CD4-positive, alpha-beta T cell treated with Interleukin-10 for 1 hour (primary cell): ENCODE results near the gene N4BP2L2.

Experiments
- DNase-seq: peaks from one replicate; pipeline ENCODE4 v3.0.0-alpha.2; 2020

N4BP2L2 gene

GRCh38 chr13:32528358-32528757, 10.2 kb downstream of the N4BP2L2 start:
- no peak for DNase-seq

- no peak for DNase-seq
Measured at GRCh38 chr13:32527151-32527550, 11.4 kb downstream of the N4BP2L2 start.

GRCh38 chr13:32525766-32526165, 12.8 kb downstream of the N4BP2L2 start:
- DNase-seq = no peak

- DNase-seq = no peak
Measured at GRCh38 chr13:32515246-32515645, 23.3 kb downstream of the N4BP2L2 start.

- DNase-seq = no peak
Measured at GRCh38 chr13:32511482-32511881, 27.1 kb downstream of the N4BP2L2 start.

- no peak for DNase-seq
Measured at GRCh38 chr13:32504876-32505275, 33.7 kb downstream of the N4BP2L2 start.

- no peak for DNase-seq
Measured at GRCh38 chr13:32504263-32504662, 34.3 kb downstream of the N4BP2L2 start.

- DNase-seq = no peak
Measured at GRCh38 chr13:32503727-32504126, 34.9 kb downstream of the N4BP2L2 start.

- DNase-seq = no peak
Measured at GRCh38 chr13:32501064-32501463, 37.5 kb downstream of the N4BP2L2 start.

- no peak for DNase-seq
Measured at GRCh38 chr13:32499538-32500210, 38.9 kb downstream of the N4BP2L2 start.

- DNase-seq = no peak
Measured at GRCh38 chr13:32497589-32497988, 41.0 kb downstream of the N4BP2L2 start.

- no peak for DNase-seq
Measured at GRCh38 chr13:32496599-32497160, 41.9 kb downstream of the N4BP2L2 start.

GRCh38 chr13:32495841-32496240, 42.8 kb downstream of the N4BP2L2 start:
- DNase-seq = no peak

GRCh38 chr13:32495429-32495828, 43.2 kb downstream of the N4BP2L2 start:
- no peak for DNase-seq

GRCh38 chr13:32491028-32491427, 47.6 kb downstream of the N4BP2L2 start:
- DNase-seq = no peak

- DNase-seq = no peak
Measured at GRCh38 chr13:32476892-32477291, 61.7 kb downstream of the N4BP2L2 start.

- DNase-seq = no peak
Measured at GRCh38 chr13:32476021-32476731, 62.4 kb downstream of the N4BP2L2 start.

GRCh38 chr13:32474999-32475792, 63.4 kb downstream of the N4BP2L2 start:
- DNase-seq = no peak

GRCh38 chr13:32473650-32474049, 64.9 kb downstream of the N4BP2L2 start:
- DNase-seq = no peak

- DNase-seq = no peak
Measured at GRCh38 chr13:32472194-32472621, 66.4 kb downstream of the N4BP2L2 start.

- no peak for DNase-seq
Measured at GRCh38 chr13:32471187-32471922, 67.2 kb downstream of the N4BP2L2 start.

GRCh38 chr13:32468502-32469142, 70.0 kb downstream of the N4BP2L2 start:
- no peak for DNase-seq
